ENCODE results near the gene C17orf78.

GRCh38 chr17:37388266-37388665 lies 12.5 kb downstream of the C17orf78 start:
- TF ChIP-seq POLR2AphosphoS5 (IDR thresholded peaks at IDR 0.05; ENCODE audit: low read depth, low read length) (no peak), POLR2A (IDR thresholded peaks at IDR 0.05; ENCODE audit: control extremely low read depth in 1 of 2, low read depth in 2 of 2, low read length in 2 of 2) (no peak), CEBPB (IDR thresholded peaks at IDR 0.05; ENCODE audit: low read depth, low read length) (no peak), CTCF (IDR thresholded peaks at IDR 0.05; ENCODE audit: control extremely low read depth in 1 of 3, insufficient read depth in 1 of 3, low read depth in 1 of 3, low read length in 3 of 3) (no peak), GTF2F1 (IDR thresholded peaks at IDR 0.05; ENCODE audit: borderline replicate concordance, low read depth, low read length) (no peak), CHD2 (IDR thresholded peaks at IDR 0.05; ENCODE audit: low read length) (no peak), BRCA1 (IDR thresholded peaks at IDR 0.05; ENCODE audit: low read depth, low read length) (no peak), EZH2 (IDR thresholded peaks at IDR 0.05; ENCODE audit: low read depth, low read length, severe bottlenecking) (no peak)

All from H1 (cell line).